Stimulated activated CD8-positive, alpha-beta memory T cell treated with anti-CD3 and anti-CD28 coated beads, Interleukin-4, amount 100 ng/mL, for 1 hour (primary cell): ENCODE data around the gene RIC1.
"Not testable (repeated sequence)": the region's sequence is repeated elsewhere in the genome, so short reads cannot be mapped to it uniquely, and the experiment has no call there.

Source experiments
- DNase-seq, 2 donors: peaks; one replicate each; pipeline ENCODE4 v3.0.0-alpha.2; 2020; ENCODE audit warnings: low read depth in 2 of 2, low spot score in 1 of 2

Gene RIC1

DNA sequence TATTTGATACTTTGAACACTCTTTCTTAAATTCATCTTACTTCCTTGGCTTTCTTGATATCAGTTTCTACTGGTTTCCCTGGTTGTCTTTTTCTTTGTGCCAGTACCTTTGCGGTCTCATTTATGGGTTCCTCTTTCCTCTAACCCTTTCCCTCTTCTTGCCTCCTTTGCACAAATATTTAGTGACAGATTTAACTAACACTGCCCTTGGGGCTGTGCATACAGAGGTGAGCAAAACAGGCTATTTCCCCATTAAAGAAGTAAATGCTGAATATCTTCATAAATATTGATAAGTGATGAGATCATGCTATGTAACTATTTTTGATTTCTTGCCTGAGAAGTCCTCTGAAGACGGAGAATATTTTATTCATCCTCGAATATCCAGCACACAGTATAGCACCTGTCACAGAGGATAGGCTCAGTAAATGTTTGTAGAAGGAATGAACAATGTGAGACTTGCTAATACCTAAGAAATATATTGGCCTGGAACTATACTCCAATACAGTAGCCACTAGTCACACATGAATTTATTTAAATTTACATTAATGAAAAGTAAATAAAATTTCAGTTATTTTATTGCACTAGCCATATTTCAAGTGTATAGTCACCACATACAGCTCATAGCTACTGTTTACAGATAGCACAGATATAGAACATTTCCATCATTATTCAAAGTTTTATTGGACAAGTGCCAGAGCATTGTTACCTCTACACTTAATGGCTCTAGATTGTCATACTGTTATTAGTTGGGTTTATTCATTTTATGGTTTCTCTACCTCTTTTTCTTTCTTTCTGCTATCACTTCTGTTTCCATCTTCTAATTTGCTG lies 90.4 kb downstream of the RIC1 start:
- DNase-seq = no peak

DNA sequence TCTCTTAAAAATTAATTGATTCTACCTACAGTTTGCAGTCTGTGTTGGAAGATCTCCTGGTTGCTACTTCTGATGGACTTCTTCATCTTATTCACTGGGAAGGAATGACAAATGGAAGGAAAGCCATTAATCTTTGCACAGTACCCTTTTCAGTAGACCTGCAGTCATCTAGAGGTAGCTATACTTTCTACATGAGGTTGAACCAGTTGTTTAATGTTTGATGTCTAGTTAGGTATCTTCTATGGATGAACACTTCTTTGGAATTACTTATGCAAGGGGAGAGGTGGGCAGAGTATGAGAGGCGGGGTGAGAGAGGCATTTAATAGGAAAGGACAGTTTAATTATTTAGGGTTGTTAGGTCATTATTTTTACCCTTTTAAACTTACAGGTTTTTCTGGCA lies 91.2 kb downstream of the RIC1 start:
- DNase-seq = no peak

DNA sequence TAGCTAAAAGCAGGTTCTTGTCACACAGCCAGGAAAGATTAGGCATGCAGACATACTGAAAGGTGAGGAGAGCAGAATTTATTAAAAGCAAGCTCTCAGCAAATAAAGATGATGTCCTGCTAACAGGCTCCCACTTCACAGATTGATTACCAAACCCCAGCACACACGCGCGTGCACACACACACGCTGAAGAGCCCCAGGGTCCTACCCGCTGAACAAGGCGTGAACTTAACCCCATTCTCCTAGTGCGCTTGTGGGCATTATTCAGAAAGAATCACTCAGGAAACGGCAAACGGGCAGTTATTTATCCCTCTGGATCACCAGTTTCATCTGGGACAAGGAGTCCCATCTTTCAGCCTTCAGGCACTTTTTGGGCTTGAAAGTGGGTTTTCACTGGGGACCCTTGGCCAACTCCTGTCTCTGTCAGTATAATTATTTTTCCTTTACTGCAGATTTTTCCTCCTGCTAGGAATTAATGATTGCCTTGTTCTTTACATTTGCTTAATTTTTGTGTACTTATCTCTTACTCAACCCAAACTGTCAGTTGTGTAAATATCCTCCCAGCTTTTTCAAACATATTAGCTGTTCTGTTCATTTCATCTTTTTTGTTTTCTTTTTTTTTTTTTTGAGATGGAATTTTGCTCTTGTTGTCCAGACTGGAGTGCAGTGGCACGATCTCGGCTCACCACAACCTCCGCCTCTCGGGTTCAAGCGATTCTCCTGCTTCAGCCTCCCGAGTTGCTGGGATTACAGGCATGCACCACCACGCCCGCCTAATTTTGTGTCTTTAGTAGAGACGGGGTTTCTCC lies 92.6 kb downstream of the RIC1 start:
- DNase-seq = no peak

DNA sequence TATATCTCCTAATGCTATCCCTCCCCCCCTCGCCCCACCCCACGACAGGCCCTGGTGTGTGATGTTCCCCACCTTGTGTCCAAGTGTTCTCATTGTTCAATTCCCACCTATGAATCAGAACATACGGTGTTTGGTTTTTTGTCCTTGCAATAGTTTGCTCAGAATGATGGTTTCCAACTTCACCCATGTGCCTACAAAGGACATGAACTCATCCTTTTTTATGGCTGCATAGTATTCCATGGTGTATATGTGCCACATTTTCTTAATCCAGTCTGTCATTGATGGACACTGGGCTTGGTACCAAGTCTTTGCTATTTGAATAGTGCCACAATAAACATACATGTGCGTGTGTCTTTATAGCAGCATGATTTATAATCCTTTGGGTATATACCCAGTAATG lies 93.8 kb downstream of the RIC1 start:
- DNase-seq = not testable (repeated sequence)

DNA sequence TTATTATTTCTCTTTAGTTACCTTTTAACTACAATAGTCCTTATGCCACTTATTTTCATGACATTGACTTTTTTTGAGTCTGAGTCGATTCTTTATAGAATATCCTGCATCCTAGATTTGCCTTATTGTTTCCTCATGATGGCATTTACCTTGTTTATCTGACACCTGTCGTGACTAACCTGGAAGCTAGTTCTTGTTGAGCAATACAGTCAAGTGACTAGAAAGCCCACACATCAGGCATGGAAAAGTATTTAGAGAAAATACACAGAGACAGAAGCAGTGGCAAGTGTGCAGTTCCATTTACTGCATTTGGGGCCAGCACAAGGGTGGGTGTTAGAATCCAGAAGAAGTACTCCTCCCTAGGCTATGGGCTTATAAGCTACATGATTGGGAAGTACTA lies 106.2 kb downstream of the RIC1 start:
- no peak for DNase-seq

DNA sequence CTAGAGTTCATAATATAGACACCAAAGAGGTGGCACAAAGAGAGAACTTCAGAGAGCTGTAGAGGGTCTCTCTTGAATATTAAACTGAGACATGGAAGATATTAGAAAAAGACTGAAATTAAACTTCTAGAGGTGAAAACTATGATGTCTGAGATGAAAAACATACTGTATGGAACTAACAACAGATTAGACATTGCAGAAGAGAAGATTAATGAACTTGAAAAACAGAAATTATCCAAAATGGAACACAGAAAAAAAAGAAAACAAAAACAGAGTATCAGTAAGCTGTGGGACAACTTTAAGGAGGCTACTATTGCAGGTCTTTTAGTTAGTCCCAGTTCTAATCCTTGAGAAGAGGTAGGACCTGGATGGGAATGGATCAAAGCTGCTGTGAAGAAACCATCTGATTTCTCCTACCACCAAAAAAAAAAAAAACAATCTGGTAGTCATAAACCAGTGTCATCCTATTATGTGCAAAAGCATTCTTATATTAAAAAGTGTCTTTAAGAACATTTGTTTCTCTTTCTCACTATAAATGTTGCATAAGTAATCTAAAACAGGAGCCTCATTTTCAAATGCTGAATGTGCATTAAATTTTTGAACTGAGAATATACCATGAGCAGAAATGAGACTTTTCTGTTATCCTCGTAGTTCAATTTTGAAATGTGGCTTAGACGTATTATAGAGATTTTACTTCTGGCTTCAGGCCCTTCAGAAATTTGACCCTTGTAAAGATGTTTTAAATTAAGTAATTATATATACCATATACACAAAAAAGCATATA lies 107.8 kb downstream of the RIC1 start:
- no peak for DNase-seq

DNA sequence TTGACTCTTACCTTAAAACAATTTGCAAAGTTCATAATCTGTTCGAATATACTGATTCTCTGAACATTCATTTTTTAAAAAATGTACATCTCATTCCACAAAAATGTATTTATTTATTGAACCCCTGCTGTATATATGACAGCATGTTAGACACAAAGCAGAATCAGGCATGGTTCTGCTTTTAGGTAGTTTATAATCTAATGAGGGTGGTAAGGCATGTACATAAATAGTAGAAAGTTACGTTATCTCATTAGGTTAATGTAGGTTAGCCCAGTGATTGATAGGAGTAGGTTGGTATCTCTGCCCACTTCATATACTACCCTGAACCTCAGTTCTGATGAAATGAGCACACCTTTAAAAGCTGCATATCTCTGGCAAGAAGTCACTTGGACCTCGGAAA lies 114.2 kb downstream of the RIC1 start:
- no peak for DNase-seq

DNA sequence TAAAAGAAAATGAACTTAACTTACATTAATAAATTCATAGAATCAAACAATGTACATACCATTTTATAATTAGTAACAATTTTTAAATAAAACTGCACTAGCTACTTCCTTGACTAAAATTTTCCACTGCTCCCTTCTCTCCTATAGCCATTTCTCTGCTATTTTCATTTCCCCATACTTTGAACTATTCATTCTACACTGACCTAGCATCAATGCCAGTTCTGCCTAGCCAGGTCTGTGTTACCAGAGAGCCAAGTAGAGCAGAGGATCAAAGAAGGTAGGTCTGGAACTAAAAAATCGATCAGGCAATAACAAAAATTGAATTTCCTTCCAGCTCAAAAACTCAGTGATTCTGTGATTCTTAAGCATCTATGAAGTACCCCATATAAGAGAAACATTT lies 119.5 kb downstream of the RIC1 start:
- DNase-seq = no peak

DNA sequence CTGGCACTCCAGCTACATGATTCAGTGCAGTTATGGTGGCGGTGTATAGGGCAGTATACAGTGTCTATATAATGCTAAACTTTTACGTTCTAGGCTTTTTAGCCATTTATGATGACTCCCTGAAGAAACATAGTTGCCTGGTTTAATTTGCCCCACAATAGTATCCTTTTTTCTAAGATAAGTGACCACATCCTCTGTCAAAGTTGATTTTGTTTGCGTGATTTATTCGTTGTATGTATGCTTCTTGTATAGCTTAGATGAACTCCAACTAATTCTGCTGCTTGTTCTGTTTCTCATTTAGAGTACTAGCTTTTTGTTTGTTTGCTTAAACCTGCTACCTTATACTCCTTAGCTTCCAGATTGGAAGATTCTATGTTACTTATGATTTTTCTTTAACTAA lies 120.4 kb downstream of the RIC1 start:
- DNase-seq = no peak

DNA sequence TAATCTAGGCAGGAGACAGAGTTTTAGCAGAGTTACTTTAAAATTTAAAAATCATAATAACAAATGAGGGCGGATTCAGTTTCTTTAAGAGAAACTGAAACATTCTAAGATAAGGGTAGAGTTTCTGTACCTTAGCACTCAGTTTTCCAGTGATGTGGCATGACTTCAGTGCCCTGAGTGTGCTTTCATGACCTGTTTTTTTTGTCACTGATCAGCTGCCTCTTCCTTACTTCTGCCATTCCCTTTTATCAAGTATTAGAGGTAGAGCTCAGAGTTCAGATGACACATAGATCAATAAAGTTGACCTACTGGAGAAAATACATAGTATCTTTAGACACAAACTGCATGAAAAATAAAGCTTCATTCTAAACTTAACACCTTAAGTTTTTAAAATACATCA lies 121.7 kb downstream of the RIC1 start:
- DNase-seq = no peak

DNA sequence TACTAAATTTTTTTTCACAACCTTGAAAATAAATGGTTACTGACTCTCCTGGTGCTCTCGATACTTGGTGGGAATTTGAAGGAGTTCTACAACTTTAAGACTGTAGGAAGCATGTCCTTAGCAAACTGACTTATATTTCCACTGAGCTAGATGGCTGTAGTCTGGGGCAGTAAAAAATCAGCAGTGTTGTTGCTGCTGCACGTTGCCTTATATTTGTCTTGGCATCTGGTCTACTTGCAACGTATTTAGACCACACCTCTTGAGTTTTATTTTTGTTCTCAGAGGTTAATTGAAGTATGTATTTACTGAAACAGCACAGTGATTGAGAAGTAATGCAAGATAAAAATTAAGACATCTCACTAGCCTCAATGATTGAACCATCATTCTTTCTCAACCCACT lies 127.7 kb downstream of the RIC1 start:
- no peak for DNase-seq

DNA sequence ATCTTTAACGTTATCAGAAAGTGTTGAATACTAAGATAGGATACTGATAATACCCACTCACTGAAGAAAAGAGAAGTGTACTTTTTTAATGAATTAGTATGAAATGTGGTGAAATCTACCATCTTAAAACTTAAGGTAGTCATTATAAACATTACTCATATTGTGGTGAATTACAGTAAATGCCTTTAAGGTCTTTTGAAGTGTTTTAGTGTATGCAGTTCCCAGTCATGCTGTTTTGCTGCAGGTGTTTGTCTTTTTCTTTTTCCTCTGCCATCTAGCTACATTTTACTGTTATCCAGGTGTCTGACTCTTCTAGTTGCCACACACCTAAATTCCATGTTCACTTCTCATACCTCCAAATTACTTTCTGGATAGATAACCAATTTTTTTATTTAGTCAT lies 131.4 kb downstream of the RIC1 start:
- DNase-seq = no peak

DNA sequence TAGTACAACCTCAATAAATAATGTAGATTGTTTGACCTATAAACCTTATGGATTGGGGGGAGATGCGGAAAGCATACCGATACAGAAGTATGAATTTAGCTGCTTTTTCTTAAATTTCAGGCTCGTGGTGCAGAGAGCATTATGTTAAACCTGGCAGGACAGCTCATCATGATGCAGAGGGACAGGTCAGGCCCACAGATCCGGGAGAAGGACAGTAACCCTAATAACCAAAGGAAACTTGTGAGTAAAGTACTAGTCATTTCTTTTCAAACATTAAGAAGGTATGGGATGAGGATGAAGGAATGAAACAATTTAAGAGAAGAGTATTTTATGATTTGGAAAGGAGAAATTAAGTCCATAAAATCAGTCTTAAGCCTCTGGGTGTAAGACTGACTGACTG lies 133.5 kb downstream of the RIC1 start:
- no peak for DNase-seq

DNA sequence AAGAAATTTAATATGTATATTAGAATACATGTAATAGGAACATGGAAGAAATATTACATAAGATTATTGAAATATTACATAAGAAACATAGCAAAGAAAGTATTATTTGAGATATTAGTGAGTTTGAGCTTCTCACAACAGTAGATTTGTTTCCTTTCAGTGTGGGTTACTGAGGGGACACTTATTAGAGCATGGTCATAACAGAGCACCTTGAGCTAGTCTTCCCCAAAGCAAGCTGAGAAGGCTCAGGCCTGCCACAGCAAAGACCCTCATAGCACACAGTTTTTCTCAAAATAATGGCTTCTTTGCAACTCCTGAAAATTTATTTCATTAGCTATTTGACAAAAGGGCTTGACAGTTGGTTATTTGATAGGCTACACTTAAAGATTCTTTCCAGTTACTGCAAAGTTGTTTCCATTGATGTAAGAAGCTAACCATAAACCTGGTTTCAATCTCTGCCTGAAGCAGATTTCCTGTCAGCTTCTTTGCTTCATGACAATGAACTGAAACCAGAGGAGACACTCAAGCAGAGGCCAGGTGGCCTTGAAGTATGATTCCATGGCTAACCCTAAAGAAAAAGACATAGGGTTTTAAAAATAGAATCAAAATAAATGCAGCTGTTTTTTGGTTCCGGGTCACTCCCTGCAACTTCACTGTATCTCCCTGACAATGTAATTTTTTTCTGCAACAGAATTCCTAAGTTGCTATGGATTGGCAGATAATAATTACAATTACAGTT lies 135.4 kb downstream of the RIC1 start:
- no peak for DNase-seq

DNA sequence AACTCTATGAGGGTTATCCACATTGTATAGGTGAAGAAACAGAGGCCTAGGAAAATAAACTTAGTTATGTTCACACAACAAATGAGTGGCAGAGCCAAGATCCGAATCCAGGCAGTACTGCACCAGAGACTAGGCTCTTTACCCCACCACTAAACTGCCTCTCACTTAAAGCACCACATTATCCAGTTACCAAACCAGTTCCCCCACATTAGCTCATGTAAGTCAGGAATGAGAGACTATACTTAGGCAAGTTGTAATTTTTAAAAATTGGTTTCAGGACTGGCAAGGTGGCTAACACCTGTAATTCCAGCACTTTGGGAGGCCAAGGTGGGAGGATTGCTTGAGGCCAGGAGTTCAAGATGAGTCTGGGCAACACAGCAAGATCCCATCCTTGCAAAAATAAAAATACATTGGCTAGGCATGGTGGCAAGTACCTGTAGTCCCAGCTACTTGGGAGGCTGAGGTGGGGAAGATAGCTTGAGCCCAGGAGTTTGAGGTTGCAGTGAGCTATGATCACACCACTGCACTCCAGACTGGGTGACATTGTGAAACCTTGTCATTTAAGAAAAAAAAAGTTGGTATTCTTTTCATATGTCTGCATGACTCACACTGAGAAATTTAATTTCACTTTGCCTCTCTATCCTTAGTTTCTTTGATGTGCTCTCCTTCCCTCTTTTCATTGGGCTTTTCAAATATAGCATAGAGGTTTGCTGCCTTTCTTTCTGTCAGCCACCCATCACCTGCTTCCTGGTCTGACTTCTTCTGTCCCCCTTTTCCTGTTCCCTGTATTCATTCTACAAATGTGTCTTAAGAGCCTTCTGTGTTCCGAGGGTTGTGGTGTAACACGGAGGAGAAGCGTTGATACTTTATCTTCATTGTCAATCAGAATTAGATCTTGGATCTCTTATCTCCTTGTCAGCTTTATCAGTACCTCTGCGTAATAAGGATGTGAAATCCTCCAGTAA lies 139.3 kb downstream of the RIC1 start:
- no peak for DNase-seq

DNA sequence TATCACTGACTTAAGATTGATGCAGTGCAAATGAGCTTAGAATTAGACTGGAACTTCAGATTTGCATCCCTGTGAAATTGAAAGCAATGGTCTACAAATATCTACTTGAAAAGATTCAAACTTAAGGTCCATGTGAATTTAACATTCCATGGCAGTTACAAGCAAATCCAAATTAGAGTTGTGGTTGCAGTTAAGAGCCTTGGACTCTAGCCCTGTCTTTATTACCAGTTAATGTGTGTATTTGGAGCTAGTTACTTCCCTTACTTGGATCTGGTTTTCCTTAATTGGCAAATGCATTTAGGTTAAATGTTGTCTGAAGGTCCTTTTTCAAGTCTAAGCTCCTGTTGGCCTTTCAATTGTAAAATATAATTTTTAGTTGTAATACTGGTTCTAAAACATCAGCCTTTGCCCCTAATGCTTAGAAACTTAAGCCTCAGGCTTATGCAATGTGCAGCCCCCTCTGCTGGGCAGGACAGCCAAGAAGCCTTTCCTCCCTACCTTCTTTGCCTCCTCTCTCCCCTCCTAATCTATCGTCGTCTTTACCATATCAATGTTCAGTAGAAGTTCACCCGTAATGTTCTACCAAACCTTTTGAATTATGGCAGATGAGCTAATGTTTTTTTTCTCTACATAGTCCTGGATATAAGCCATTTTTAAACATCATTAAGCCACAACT lies 144.6 kb downstream of the RIC1 start:
- no peak for DNase-seq

DNA sequence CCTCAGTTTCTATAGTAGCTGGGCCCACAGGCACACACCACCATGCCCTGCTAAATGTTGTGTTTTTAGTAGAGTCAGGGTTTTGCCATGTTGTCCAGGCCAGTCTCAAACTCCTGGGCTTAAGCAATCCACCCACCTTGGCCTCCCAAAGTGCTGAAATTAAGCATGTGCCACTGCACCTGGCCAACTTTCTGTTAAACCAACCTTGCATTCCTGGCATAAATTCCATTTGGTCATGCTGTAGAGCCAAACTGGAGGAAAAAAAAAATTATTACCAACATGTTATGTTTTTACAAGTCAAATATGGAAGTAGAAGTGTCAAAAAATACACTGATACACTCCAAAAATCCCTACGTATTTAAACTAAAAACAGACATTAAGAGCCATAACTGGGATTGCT lies 149.9 kb downstream of the RIC1 start:
- DNase-seq = no peak

DNA sequence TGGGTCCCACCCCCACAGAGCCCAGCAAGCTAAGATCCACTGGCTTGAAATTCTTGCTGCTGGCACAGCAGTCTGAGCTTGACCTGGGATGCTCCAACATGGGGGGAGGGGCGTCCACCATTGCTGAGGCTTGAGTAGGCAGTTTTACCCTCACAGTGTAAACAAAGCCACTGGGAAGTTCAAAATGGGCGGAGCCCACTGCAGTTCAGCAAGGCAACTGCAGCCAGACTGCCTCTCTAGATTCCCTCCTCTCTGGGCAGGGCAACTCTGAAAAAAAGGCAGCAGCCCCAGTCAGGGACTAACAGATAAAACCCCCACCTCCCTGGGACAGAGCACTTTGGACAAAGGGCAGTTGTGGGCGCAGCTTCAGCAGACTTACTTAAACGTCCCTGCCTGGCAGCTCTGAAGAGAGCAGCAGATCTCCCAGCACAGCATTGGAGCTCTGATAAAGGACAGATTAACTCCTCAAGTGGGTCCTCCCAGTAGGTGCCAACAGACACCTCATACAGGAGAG lies 150.9 kb downstream of the RIC1 start:
- DNase-seq = not testable (repeated sequence)

DNA sequence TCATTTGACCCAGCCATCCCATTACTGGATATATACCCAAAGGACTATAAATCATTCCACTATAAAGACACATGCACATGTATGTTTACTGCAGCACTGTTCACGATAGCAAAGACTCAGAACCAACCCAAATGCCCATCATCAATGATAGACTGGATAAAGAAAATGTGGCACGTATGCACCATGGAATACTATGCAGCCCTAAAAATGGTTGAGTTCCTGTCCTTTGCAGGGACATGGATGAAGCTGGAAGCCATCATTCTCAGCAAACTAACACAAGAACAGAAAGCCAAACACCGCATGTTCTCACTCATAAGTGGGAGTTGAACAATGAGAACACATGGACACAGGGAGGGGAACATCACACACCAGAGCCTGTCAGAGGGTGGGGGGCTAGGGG lies 154.5 kb downstream of the RIC1 start:
- DNase-seq = not testable (repeated sequence)
